Ascending aorta (tissue), 2 donors: Measurements from ENCODE around the gene BANF2. TPM values are rescaled to one million over a fixed set of nuclear protein-coding genes. Genes with fewer than 3 reads are reported as not detected.

Experiments used
- DNase-seq, 2 donors: peaks; one replicate each; pipeline ENCODE4 v3.0.0-alpha.2; 2019; ENCODE audit warnings: low spot score in 2 of 2
- H3K27ac ChIP-seq, 2 donors: fragments of 200-600 bp; sonication (generic); one replicate each; pipeline ENCODE4 v1.5.1; 2016 to 2017; ENCODE audit warnings: mild to moderate bottlenecking in 1 of 2
- H3K27me3 ChIP-seq: fragments of 200-600 bp; sonication (generic); one replicate; pipeline ENCODE4 v1.5.1; 2017
- H3K36me3 ChIP-seq, 2 donors: fragments of 200-600 bp; sonication (generic); one replicate each; pipeline ENCODE4 v1.5.1; 2016
- H3K4me1 ChIP-seq, 2 donors: fragments of 200-600 bp; sonication (generic); one replicate each; pipeline ENCODE4 v1.5.1; 2016 to 2017; ENCODE audit warnings: mild to moderate bottlenecking in 1 of 2
- H3K4me3 ChIP-seq, 2 donors: fragments of 200-600 bp; sonication (generic); one replicate each; pipeline ENCODE4 v1.5.1; 2016 to 2017; ENCODE audit warnings: mild to moderate bottlenecking in 1 of 2
- H3K9me3 ChIP-seq, 2 donors: fragments of 200-600 bp; sonication (generic); one replicate each; pipeline ENCODE4 v1.5.1; 2016
- CTCF ChIP-seq, 3 experiments: fragments of 200-600 bp in 2 of 3; fragments of 450-650 bp in 1 of 3; sonication (generic) in 2 of 3; IDR thresholded peaks; one replicate each; pipeline ENCODE4 v1.5.1; 2016 to 2019; ENCODE audit warnings: antibody characterized with exemption in 3 of 3, mild to moderate bottlenecking in 1 of 3, moderate library complexity in 1 of 3
- intact Hi-C: fragments of 100-400 bp; cut with DNase I; formaldehyde crosslinking; loops from one replicate; pipeline ENCODE4 v1.15.1; 2023
- total RNA-seq: library from RNA; depleted of rRNA; stranded (reverse); fragments of >200 nt; gene quantifications from one replicate; pipeline ENCODE4 v1.1.0, GENCODE V29; 2016

Gene BANF2
- total RNA-seq, 1 donor from 2014 or later = not detected

GRCh38 chr20:17758512-17758911 lies 58.7 kb downstream of the BANF2 start:
- Histone ChIP-seq H3K9me3 (peaks cover 12 to 13% of the 10 kb centered on the region in 2 donors), H3K4me3 (no peak overlapping the region), H3K4me1 (no peaks in the 10 kb centered on the region), H3K27me3 (no peaks in the 10 kb centered on the region), H3K27ac (no peak overlapping the region), H3K36me3 (no peaks in the 10 kb centered on the region)
- no peak for DNase-seq
- TF ChIP-seq CTCF (IDR thresholded peaks at IDR 0.05) = no peak
- intact Hi-C loops = no loop called here

GRCh38 chr20:17759449-17759848 lies 59.7 kb downstream of the BANF2 start:
- intact Hi-C loops = no loop called here
- no peak for TF ChIP-seq CTCF (IDR thresholded peaks at IDR 0.05)
- no peak for DNase-seq
- H3K27ac ChIP-seq = no peak overlapping the region
- no peaks in the 10 kb centered on the region for H3K4me1 ChIP-seq
- H3K36me3 ChIP-seq = no peaks in the 10 kb centered on the region
- peaks cover 12 to 13% of the 10 kb centered on the region in 2 donors for H3K9me3 ChIP-seq
- no peak overlapping the region for H3K4me3 ChIP-seq
- no peaks in the 10 kb centered on the region for H3K27me3 ChIP-seq

DNA sequence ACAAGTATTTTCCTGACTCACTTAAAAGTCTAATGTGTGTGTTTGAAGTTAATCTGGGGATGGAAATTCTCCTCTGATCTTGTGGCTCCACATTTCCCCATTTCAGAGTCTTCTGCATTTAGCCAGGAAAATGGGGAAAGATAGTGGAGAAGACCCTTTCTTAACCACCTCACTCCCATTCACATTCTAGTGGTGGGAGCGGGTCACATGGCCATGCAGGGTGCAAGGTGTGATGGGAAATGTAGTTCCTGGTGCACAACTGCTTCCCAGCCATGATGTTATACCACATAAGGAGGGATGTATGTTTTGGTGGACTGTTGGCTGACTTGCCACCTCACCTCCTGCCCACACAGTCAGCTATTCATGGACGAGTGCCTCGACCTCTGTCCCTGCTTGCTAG lies 61.8 kb downstream of the BANF2 start:
- no peaks in the 10 kb centered on the region for H3K27me3 ChIP-seq
- H3K27ac ChIP-seq = no peak overlapping the region
- no peak for DNase-seq
- TF ChIP-seq CTCF (IDR thresholded peaks at IDR 0.05) = no peak
- no peaks in the 10 kb centered on the region for H3K36me3 ChIP-seq
- H3K4me3 ChIP-seq = no peak overlapping the region
- intact Hi-C loops = no loop called here
- peaks cover 12 to 13% of the 10 kb centered on the region in 2 donors for H3K9me3 ChIP-seq
- H3K4me1 ChIP-seq = no peaks in the 10 kb centered on the region

GRCh38 chr20:17762243-17762872 lies 62.6 kb downstream of the BANF2 start:
- no peak overlapping the region for H3K4me3 ChIP-seq
- no peaks in the 10 kb centered on the region for H3K27me3 ChIP-seq
- H3K27ac ChIP-seq = no peak overlapping the region
- no peak for DNase-seq
- no peaks in the 10 kb centered on the region for H3K4me1 ChIP-seq
- intact Hi-C loops = no loop called here
- peaks cover 12 to 13% of the 10 kb centered on the region in 2 donors for H3K9me3 ChIP-seq
- TF ChIP-seq CTCF (IDR thresholded peaks at IDR 0.05) = no peak
- H3K36me3 ChIP-seq = no peaks in the 10 kb centered on the region

DNA sequence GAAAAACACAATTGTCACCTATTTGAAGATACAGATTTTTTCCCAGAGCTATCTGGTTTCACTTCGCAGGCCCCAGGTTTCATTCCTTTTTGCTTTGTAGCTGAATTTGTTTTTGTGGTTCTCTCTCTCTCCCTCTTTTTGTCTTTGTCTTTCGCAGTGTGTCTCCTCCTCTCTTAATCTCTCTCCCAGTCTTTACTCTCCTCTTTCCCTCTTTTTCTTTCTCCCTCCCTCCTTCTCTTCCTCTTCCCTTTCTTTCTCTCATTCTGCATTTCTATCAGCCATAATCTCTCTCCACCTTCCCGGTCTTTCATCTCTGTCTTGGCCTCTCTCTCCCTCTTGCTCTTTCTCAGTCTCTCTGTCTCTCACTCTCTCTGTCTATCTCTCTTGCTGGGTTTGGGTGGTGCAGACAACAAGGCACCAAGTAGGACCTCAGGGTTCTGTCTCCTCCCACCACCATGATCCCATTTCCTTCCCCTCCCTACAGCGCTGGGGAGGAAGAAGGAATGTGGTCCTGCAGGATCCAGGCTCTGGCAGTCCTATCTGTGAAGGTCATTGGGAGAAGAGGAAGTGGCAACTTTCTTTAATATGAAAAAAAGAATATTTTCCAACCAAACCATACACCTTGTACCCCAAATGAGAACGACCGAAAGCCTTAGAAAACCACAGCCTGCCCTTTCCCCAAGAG lies 63.2 kb downstream of the BANF2 start:
- H3K27me3 ChIP-seq = no peaks in the 10 kb centered on the region
- no peak for DNase-seq
- intact Hi-C loops = no loop called here
- peaks cover 9 to 13% of the 10 kb centered on the region in 2 donors for H3K9me3 ChIP-seq
- no peak for TF ChIP-seq CTCF (IDR thresholded peaks at IDR 0.05)
- H3K4me3 ChIP-seq = no peak overlapping the region
- no peak overlapping the region for H3K27ac ChIP-seq
- H3K4me1 ChIP-seq = no peaks in the 10 kb centered on the region
- no peaks in the 10 kb centered on the region for H3K36me3 ChIP-seq
